Kidney (tissue), 14 donors: Measurements from ENCODE around the gene KSR1. TPM values are rescaled to one million over a fixed set of nuclear protein-coding genes. Genes with fewer than 3 reads are reported as not detected.
"Not testable (repeated sequence)": the region's sequence is repeated elsewhere in the genome, so short reads cannot be mapped to it uniquely, and the experiment has no call there.

ENCODE experiments used
- DNase-seq, 5 donors: peaks; one replicate each; pipeline ENCODE4 v3.0.0-alpha.2; 2013 to 2020
- FAIRE-seq: peaks from 2 replicates; lab custom pipeline; 2012; peaks lifted over from hg19 to GRCh38; lab: Jason Lieb, UNC
- H3K27ac ChIP-seq, 2 donors: one replicate each; pipeline ENCODE4 v1.7.0; 2013; ENCODE audit warnings: low read depth in 2 of 2, low read length in 2 of 2, inconsistent platforms in 1 of 2
- H3K27me3 ChIP-seq: one replicate; pipeline ENCODE4 v1.7.1; 2013; ENCODE audit warnings: low read length, inconsistent platforms; ENCODE audit not compliant: control insufficient read depth, insufficient read depth
- H3K36me3 ChIP-seq, 3 donors: one replicate each; pipeline versions ENCODE4 v1.7.0 to v1.7.1; 2013; ENCODE audit warnings: low read length in 3 of 3, control low read depth in 1 of 3, inconsistent platforms in 1 of 3; ENCODE audit not compliant: insufficient read depth in 3 of 3, control insufficient read depth in 2 of 3
- H3K4me1 ChIP-seq, 3 donors: one replicate each; pipeline versions ENCODE4 v1.7.0 to v1.7.1; 2013; ENCODE audit warnings: low read length in 3 of 3, inconsistent platforms in 1 of 3, low read depth in 1 of 3; ENCODE audit not compliant: control insufficient read depth in 2 of 3, insufficient read depth in 2 of 3
- H3K4me3 ChIP-seq, 3 donors: one replicate each; pipeline versions ENCODE4 v1.7.0 to v1.8.1; 2013; ENCODE audit warnings: low read length in 3 of 3, control low read depth in 1 of 3, inconsistent platforms in 1 of 3
- H3K9ac ChIP-seq, 3 donors: one replicate each; pipeline versions ENCODE4 v1.7.0 to v1.7.1; 2013; ENCODE audit warnings: low read length in 3 of 3, control low read depth in 1 of 3, inconsistent platforms in 1 of 3
- H3K9me3 ChIP-seq, 3 donors: one replicate each; pipeline versions ENCODE4 v1.7.0 to v1.7.1; 2013; ENCODE audit warnings: low read length in 3 of 3, control low read depth in 1 of 3, inconsistent platforms in 1 of 3; ENCODE audit not compliant: control insufficient read depth in 2 of 3, insufficient read depth in 1 of 3
- intact Hi-C: fragments of 100-400 bp; cut with DNase I; formaldehyde crosslinking; loops from one replicate; pipeline ENCODE4 v1.11.1; 2022
- polyA plus RNA-seq: library from polyadenylated mRNA; stranded (reverse); fragments of 350-450 nt; fragmentation: Illumina TruSeq; extraction: RNeasy Lipid Tissue Mini Kit (QIAGEN cat#74804); gene quantifications from one replicate; pipeline ENCODE4 v1.2.3, GENCODE V29; 2014; ENCODE audit warnings: low read depth, low replicate concordance; ENCODE audit not compliant: insufficient read depth
- total RNA-seq: library from RNA; stranded (reverse); fragmentation: NEBNext Ultra II Directional; extraction: Animal tissue kit (Norgen Biotek cat#: 25700); gene quantifications from one replicate; pipeline ENCODE4 v1.2.1, GENCODE V29; 2021
- TF ChIP-seq, protein P1 (sequence below): IDR thresholded peaks from 3 replicates; pipeline ENCODE4 v1.5.1; 2012; ENCODE audit warnings: mild to moderate bottlenecking, moderate library complexity, borderline replicate concordance; ENCODE audit not compliant: insufficient read depth; ENCODE audit errors: extremely low read depth
- donor health status: control.
- donor health status: control.
- donor health status: control.
- donor health status: control.
- donor health status: control.
- donor health status: DM: yes; HTN: yes; CAD: no.
- donor health status: Normal renal cell carcinoma (clear cell type).

The KSR1 gene
- total and polyA plus RNA-seq, 2 donors from 2014 or later, result 11.7 to 97.3 TPM

DNA sequence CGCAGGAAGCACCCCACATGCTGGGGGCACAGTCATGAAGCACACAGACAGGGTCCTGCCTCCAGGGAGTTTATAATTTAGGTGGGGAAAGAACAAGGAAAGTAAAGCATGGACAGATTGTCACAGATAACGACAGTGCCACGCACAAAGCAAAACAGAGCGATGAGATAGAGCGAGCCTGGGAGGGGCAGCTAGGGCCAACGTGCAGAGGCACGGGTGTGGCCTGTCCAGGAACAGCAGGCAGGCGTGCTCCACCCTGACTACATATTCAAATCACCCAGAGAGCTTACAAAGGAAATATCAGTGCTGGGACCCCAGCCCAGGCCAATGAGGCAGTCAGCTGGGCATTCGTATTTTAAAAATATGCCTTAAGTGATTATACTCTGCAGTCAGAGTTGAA lies 191.5 kb downstream of the KSR1 start:
- DNase-seq (peak in 1 of 5 donors; percentile 32), FAIRE-seq (no peak)
- H3K9ac ChIP-seq, result no peak overlapping the region
- H3K4me3 ChIP-seq, result no peak overlapping the region
- H3K27me3 ChIP-seq, result no peaks in the 10 kb centered on the region
- H3K4me1 ChIP-seq, result no peaks in the 10 kb centered on the region
- no peaks in the 10 kb centered on the region for H3K9me3 ChIP-seq
- H3K36me3 ChIP-seq, result no peaks in the 10 kb centered on the region
- no peak overlapping the region for H3K27ac ChIP-seq
- intact Hi-C loops, result no loop called here
- TF ChIP-seq, protein P1, sequence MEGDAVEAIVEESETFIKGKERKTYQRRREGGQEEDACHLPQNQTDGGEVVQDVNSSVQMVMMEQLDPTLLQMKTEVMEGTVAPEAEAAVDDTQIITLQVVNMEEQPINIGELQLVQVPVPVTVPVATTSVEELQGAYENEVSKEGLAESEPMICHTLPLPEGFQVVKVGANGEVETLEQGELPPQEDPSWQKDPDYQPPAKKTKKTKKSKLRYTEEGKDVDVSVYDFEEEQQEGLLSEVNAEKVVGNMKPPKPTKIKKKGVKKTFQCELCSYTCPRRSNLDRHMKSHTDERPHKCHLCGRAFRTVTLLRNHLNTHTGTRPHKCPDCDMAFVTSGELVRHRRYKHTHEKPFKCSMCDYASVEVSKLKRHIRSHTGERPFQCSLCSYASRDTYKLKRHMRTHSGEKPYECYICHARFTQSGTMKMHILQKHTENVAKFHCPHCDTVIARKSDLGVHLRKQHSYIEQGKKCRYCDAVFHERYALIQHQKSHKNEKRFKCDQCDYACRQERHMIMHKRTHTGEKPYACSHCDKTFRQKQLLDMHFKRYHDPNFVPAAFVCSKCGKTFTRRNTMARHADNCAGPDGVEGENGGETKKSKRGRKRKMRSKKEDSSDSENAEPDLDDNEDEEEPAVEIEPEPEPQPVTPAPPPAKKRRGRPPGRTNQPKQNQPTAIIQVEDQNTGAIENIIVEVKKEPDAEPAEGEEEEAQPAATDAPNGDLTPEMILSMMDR, result no peak

DNA sequence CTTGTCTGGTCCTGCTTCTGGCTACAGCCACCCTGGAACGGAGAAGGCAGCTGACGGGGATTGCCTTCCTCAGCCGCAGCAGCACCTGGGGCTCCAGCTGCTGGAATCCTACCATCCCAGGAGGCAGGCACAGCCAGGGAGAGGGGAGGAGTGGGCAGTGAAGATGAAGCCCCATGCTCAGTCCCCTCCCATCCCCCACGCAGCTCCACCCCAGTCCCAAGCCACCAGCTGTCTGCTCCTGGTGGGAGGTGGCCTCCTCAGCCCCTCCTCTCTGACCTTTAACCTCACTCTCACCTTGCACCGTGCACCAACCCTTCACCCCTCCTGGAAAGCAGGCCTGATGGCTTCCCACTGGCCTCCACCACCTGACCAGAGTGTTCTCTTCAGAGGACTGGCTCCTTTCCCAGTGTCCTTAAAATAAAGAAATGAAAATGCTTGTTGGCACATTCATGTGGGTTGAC lies 192.9 kb downstream of the KSR1 start:
- intact Hi-C loops, H3K27me3 ChIP-seq, H3K4me3 ChIP-seq, FAIRE-seq, H3K27ac ChIP-seq, H3K36me3 ChIP-seq, H3K9ac ChIP-seq, H3K4me1 ChIP-seq, H3K9me3 ChIP-seq: not testable (repeated sequence)
- DNase-seq, result peak in 1 of 5 donors; percentile 65

DNA sequence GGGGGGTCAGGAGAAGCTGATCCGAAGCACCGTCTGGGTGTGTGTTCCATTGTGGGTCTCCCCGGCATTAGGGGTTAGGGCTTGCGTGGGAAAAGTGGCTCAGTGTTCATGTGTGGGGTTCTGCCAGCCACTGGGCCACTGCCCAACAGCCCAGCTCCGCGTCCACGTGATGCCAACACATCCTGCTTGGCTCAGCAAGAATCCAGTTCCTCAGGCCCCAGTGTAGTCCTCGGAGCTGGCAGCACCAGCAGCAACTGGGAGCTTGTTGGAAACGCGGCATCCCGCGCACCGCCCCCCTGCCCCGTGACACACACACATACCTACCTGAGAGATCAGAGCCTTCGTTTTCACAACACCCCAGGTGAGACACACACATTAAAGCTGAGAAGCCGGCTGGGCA lies 193.7 kb downstream of the KSR1 start:
- Histone ChIP-seq H3K27me3 (no peaks in the 10 kb centered on the region), H3K4me3 (no peak overlapping the region)
- intact Hi-C loops, result no loop called here

DNA sequence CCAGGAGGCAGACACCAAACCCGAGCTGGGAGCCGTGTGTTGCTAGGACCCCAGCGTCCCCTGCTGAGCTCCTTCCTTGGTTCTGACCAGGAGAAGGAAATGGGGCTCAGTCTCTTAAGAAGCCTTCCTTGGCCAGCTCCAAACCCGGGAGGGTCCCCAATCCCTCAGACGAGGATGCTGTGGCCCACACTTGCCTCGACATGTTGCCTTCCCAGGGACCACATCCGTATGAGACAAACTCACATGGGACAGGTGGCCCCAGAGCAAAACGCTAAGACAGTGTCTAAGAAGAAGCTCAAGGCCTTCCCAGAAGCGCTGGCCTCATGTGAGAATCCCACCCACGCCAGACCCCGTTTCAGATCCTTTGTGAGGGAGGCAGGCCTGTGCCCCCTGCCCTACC lies 194.6 kb downstream of the KSR1 start:
- DNase-seq (peak in 1 of 5 donors; percentile 53), FAIRE-seq (no peak)
- H3K9me3 ChIP-seq, result no peaks in the 10 kb centered on the region
- H3K36me3 ChIP-seq, result no peaks in the 10 kb centered on the region
- no peaks in the 10 kb centered on the region for H3K27me3 ChIP-seq
- no peak overlapping the region for H3K4me3 ChIP-seq
- TF ChIP-seq, protein P1, result no peak
- no peak overlapping the region for H3K27ac ChIP-seq
- H3K9ac ChIP-seq, result no peak overlapping the region
- no peaks in the 10 kb centered on the region for H3K4me1 ChIP-seq
- intact Hi-C loops, result no loop called here

More for the DNA sequence above, 193.7 kb downstream of the KSR1 start:
- no peaks in the 10 kb centered on the region for H3K9me3 ChIP-seq
- H3K4me1 ChIP-seq, result no peaks in the 10 kb centered on the region
- no peaks in the 10 kb centered on the region for H3K36me3 ChIP-seq
- FAIRE-seq (no peak), DNase-seq (peak in 1 of 5 donors; percentile 64)
- TF ChIP-seq, protein P1, result no peak
- no peak overlapping the region for H3K9ac ChIP-seq
- H3K27ac ChIP-seq, result no peak overlapping the region
